HG02588 (cell line): ENCODE data around the gene ACP7.
"Not testable (repeated sequence)": the region's sequence is repeated elsewhere in the genome, so short reads cannot be mapped to it uniquely, and the experiment has no call there.

Source experiments
- ATAC-seq: cut with Tn5 transposase; IDR thresholded peaks from one replicate; pipeline ENCODE4 v1.9.1; 2021; ENCODE audit warnings: mild to moderate bottlenecking, moderate library complexity; ENCODE audit not compliant: unreplicated experiment

The ACP7 gene

DNA sequence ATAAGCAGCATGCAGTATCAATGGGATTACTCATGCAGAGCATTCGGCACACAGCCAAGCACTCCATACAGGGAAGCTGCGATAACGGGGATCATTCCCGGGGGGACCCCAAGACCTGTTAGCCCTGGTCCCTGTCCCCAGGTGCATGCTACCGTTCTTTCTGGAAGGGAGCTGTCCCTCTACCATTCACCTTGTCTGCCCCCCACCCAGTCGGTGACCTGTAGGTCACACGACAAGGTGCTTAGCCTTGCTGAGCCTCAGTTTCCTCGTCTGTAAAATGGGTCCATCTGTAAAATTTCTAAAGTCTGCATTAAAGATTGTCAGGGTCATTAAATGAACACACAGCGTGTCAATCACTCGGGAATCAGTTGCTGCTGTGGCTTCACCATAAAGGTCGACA lies 6.8 kb upstream of the ACP7 start:
- no peak for ATAC-seq

GRCh38 chr19:39078436-39079200 lies 5.5 kb upstream of the ACP7 start:
- ATAC-seq, result no peak

DNA sequence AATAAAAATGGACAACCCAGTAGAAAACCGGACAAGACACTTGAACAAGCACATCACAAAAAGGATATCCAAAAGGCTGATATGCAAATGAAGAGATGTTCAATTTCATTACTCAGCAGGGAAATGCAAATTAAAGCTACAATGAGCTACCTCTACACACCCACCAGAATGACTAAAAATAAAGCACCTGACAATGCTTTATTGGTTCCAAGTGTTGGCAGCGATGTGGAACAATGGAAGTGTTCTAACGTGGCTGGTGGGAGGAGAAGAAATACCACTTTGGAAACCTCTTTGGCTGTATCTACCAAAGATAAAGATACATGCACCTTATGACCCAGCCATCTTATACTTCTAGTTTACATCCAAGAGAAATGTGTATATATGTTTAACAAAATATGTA lies 3.7 kb upstream of the ACP7 start:
- ATAC-seq, result no peak

GRCh38 chr19:39082167-39082566 lies 2.0 kb upstream of the ACP7 start:
- ATAC-seq, result no peak

- ATAC-seq, result no peak
Observed at GRCh38 chr19:39082745-39083598, 1.2 kb upstream of the ACP7 start.

GRCh38 chr19:39083599-39083982 lies 577 bp upstream of the ACP7 start:
- no peak for ATAC-seq

DNA sequence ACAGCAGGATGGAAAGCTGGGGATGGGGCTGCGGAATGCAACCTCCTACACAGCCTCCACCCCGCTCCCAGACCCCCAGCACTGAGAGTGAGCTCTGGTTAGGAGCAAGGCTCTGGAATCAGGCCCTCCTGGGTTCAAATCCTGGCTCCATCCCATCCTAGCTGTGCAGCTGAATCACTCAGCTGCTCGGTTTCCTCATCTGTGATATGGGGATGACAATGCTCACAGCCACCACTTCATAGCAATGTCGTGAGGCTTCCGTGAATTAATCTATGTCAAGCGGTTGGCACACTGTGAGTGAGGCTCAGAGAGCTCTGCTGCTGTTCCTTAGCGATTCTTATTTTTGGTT lies 538 bp downstream of the ACP7 start:
- ATAC-seq, result no peak

GRCh38 chr19:39085392-39085791 lies 1.2 kb downstream of the ACP7 start:
- ATAC-seq, result no peak

DNA sequence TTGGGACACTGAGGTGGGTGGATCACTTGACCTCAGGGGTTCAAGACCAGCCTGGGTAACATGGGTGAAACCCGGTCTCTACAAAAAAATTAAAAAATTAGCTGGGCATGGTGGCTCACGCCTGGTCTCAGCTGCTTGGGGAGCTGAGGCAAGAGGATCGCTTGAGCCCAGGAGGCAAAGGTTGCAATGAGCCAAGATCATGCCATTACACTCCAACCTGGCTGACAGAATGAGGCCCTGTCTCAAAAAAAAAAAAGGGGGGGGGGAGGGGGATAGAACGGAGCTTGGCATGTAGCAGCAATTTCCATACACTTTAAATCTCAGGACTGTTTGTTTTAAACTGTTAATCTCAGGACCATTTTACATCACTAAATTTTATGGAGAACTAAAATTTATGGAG lies 2.2 kb downstream of the ACP7 start:
- no peak for ATAC-seq

DNA sequence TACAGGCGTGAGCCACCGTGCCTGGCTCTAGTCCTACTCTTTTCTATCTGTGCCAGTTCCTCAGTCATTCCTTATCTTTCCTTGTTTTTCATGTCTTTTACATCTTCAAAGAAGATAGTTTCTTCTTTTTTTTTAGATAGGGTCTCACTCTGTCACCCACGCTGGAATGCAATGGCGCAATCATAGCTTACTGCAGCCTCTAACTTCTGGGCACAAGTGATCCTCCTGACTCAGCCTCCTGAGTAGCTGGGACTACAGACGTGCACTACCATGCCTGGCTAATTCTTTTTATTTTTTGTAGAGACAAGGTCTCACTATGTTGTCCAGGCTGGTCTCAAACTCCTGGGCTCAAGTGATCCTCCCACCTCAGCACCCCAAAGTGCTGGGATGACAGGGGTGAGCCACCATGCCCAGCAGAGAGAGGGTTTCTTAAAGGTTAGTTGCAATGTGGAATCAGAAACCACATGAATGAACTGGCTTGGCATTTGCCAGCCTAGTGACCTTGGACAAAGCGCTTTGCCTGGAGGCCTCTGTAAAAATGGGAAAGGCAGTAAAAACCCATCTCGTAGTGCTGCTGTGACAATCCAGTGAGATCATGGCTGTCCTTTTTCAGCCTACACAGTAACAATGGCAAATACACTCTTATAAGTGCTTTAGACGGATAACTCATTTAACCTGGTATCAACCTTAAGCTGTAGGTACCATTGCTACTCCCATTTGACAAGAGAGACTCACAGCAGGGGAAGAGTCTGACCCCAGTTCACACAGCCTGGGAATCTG lies 3.9 kb downstream of the ACP7 start:
- ATAC-seq, result no peak

DNA sequence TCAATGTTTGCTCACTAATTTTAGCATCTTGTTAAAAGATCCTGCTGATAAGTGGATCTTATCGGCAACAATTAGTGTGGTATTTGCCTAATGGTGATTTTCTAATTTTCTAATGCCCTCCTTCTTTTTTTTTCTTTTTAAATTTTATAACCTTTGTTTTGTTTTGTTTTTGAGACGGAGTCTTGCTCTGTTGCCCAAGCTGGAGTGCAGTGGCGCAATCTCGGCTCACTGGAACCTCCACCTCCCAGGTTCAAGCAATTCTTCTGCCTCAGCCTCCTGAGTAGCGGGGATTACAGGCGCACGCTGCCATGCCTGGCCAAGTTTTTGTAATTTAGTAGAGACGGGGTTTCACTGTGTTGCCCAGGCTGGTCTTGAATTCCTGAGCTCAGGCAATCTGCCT lies 5.8 kb downstream of the ACP7 start:
- not testable (repeated sequence) for ATAC-seq

GRCh38 chr19:39090881-39091280 lies 6.7 kb downstream of the ACP7 start:
- no peak for ATAC-seq

GRCh38 chr19:39095799-39096540 lies 11.8 kb downstream of the ACP7 start:
- not testable (repeated sequence) for ATAC-seq

DNA sequence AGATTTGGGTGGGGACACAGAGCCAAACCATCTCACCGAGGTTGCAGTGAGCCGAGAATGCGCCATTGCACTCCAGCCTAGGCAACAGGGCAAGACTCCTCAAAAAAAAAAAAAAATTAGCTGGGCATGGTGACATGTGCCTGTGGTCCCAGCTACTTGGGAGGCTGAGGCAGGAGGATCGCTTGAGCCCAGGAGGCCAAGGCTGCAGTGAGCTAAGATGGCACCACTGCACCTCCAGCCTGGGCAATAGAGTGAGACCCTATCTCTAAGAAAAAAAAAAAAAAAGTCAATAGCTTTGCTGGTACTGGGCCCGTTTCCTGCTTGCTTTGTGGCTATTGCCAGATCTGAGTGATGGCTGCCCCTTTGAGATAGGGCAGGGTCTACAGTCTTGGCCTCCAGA lies 13.1 kb downstream of the ACP7 start:
- no peak for ATAC-seq

GRCh38 chr19:39097721-39098120 lies 13.6 kb downstream of the ACP7 start:
- no peak for ATAC-seq

DNA sequence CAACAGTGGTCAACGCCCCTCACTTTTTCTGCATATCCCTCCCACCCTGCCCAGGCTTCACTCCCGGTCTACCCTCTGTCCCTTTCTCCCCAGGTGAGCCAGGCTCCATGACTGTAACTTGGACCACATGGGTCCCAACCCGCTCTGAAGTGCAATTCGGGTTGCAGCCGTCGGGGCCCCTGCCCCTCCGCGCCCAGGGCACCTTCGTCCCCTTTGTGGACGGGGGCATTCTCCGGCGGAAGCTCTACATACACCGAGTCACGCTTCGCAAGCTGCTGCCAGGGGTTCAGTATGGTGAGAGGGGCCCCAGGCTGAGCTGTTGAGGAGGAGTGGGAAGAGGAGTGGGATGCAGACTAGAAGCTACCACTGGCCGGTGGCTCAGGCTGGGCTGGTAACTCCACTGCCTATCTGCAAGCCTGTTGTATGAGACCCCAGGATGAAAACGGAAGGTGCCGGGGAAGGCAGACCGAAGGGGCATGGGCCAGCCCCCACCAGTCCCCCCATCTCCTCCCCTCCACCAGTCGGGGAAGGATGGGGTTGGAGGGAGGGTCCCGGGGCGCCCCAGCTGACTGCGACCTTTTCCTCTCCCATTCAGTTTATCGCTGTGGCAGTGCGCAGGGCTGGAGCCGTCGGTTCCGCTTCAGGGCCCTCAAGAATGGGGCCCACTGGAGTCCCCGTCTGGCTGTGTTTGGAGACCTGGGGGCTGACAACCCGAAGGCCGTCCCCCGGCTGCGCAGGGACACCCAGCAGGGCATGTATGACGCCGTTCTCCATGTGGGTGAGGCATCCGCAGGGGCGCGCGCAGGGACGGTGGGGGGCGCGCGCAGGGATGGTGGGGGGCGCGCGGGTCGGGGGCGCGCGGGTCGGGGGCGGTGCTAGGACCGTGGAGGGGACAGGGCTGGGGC lies 14.4 kb downstream of the ACP7 start:
- ATAC-seq, result no peak

DNA sequence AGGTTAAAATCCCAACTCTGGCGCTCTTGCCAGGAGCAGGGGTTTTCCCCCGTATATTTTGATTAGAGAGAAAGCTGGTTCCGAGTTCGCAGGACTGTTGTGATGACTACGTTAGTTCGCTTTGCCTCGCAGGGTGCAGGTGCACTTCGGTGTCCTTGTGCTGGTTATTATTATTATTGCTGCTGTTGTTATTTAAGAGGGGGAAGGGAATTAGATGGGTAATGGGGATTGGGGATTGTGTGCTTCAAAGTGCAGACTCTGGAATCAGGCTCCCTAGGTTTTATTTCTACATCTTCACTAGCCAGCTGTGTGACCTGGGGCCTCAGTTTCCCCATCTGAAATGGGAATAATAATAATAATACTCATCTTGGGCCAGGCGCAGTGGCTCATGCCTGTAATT lies 15.2 kb downstream of the ACP7 start:
- ATAC-seq, result no peak

GRCh38 chr19:39100500-39101166 lies 16.5 kb downstream of the ACP7 start:
- no peak for ATAC-seq

GRCh38 chr19:39103151-39103550 lies 19.0 kb downstream of the ACP7 start:
- no peak for ATAC-seq
